ENCODE results near the gene FGD4.

Gene FGD4

GRCh38 chr12:32478858-32479725, 79.7 kb downstream of the FGD4 start:
- no peak overlapping the region for H3K9ac ChIP-seq (ENCODE audit: low read length)

DNA sequence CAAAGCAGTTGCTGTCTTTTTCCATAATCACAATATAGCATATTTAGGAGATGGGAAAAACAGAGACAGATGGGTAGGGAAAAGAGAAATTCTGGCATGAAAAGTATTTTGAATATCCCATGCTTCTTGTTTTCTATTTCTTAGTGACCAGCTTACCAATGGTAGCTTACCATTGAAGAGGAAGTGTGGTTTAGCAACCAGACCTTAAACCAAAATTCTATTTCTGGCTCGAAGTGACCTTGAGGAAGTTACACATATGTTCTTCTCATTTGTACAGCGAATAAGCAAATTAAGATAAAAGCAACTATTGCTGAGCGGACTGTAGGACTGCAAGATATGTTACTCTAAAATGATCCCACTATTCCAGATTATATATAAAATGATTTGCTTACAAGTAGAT, 82.9 kb downstream of the FGD4 start:
- peaks cover 5% of the 10 kb centered on the region for H3K36me3 ChIP-seq (ENCODE audit: control insufficient read depth, low read depth, low read length)
- H3K27ac ChIP-seq (ENCODE audit: low read length), result no peak overlapping the region
- H3K4me3 ChIP-seq (ENCODE audit: low read length), result no peak overlapping the region
- H3K27me3 ChIP-seq (ENCODE audit: control insufficient read depth, insufficient read depth, low read length), result no peaks in the 10 kb centered on the region
- H3K9me3 ChIP-seq (ENCODE audit: control insufficient read depth, low read depth, low read length), result no peaks in the 10 kb centered on the region
- H3K9ac ChIP-seq (ENCODE audit: low read length), result no peak overlapping the region
- H3K4me1 ChIP-seq (ENCODE audit: control insufficient read depth, low read depth, low read length), result no peaks in the 10 kb centered on the region

More at GRCh38 chr12:32478858-32479725, 79.7 kb downstream of the FGD4 start:
- Histone ChIP-seq H3K27ac (ENCODE audit: low read length) (no peak overlapping the region), H3K27me3 (ENCODE audit: control insufficient read depth, insufficient read depth, low read length) (no peaks in the 10 kb centered on the region), H3K4me1 (ENCODE audit: control insufficient read depth, low read depth, low read length) (no peaks in the 10 kb centered on the region), H3K36me3 (ENCODE audit: control insufficient read depth, low read depth, low read length) (peaks cover 5% of the 10 kb centered on the region), H3K4me3 (ENCODE audit: low read length) (no peak overlapping the region), H3K9me3 (ENCODE audit: control insufficient read depth, low read depth, low read length) (no peaks in the 10 kb centered on the region)

DNA sequence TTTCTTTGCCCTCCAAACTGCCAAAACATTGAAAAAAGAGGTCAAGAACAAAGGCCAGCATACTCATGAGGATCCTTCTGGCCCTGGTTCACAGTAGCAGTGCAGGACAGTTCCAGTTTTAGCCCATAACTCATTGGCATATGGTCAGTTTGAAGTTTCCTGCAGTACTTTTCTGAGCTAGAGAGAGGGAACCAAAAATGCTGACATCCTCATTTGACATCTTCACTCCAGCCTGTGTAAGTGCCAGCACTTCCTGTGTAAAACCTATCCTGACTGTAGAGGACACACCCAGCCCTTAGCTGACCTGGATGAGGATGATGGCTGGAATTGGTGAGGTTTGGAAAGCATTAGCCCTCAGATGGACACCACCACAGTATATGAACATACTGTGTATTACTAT, 84.1 kb downstream of the FGD4 start:
- Histone ChIP-seq H3K27ac (ENCODE audit: low read length) (no peak overlapping the region), H3K4me3 (ENCODE audit: low read length) (no peak overlapping the region), H3K4me1 (ENCODE audit: control insufficient read depth, low read depth, low read length) (no peaks in the 10 kb centered on the region), H3K9ac (ENCODE audit: low read length) (no peak overlapping the region), H3K27me3 (ENCODE audit: control insufficient read depth, insufficient read depth, low read length) (no peaks in the 10 kb centered on the region), H3K36me3 (ENCODE audit: control insufficient read depth, low read depth, low read length) (no peaks in the 10 kb centered on the region), H3K9me3 (ENCODE audit: control insufficient read depth, low read depth, low read length) (no peaks in the 10 kb centered on the region)

DNA sequence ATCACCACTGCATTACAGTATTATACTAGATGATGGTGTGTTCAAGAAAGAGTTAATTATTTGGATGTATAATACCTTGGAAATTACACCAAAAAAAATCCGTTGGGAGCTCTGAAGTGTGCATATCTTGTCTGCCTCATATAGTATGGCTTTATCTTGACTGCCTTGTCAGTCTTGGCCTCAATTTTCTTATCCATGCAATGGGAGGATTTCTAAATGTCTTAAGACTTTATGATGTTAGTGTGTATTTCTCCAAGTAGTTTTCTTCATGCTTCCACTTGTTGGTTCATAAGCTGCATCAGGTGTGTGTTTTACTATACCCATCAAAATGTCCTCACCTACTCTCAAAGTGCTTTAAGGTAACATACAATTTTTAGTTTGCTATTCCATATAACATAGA, 84.6 kb downstream of the FGD4 start:
- Histone ChIP-seq H3K4me1 (ENCODE audit: control insufficient read depth, low read depth, low read length) (peaks cover under 1% of the 10 kb centered on the region), H3K27me3 (ENCODE audit: control insufficient read depth, insufficient read depth, low read length) (no peaks in the 10 kb centered on the region), H3K9ac (ENCODE audit: low read length) (no peak overlapping the region), H3K27ac (ENCODE audit: low read length) (no peak overlapping the region), H3K36me3 (ENCODE audit: control insufficient read depth, low read depth, low read length) (no peaks in the 10 kb centered on the region), H3K4me3 (ENCODE audit: low read length) (no peak overlapping the region), H3K9me3 (ENCODE audit: control insufficient read depth, low read depth, low read length) (no peaks in the 10 kb centered on the region)

GRCh38 chr12:32486158-32486557, 86.8 kb downstream of the FGD4 start:
- peaks cover 9% of the 10 kb centered on the region for H3K4me1 ChIP-seq (ENCODE audit: control insufficient read depth, low read depth, low read length)
- no peak overlapping the region for H3K9ac ChIP-seq (ENCODE audit: low read length)
- no peaks in the 10 kb centered on the region for H3K36me3 ChIP-seq (ENCODE audit: control insufficient read depth, low read depth, low read length)
- H3K4me3 ChIP-seq (ENCODE audit: low read length), result no peak overlapping the region
- H3K9me3 ChIP-seq (ENCODE audit: control insufficient read depth, low read depth, low read length), result no peaks in the 10 kb centered on the region
- no peak overlapping the region for H3K27ac ChIP-seq (ENCODE audit: low read length)
- H3K27me3 ChIP-seq (ENCODE audit: control insufficient read depth, insufficient read depth, low read length), result no peaks in the 10 kb centered on the region

- H3K27me3 ChIP-seq (ENCODE audit: control insufficient read depth, insufficient read depth, low read length), result no peaks in the 10 kb centered on the region
- H3K9ac ChIP-seq (ENCODE audit: low read length), result no peak overlapping the region
- no peaks in the 10 kb centered on the region for H3K9me3 ChIP-seq (ENCODE audit: control insufficient read depth, low read depth, low read length)
- no peak overlapping the region for H3K27ac ChIP-seq (ENCODE audit: low read length)
- peaks cover 25% of the 10 kb centered on the region for H3K4me1 ChIP-seq (ENCODE audit: control insufficient read depth, low read depth, low read length)
- H3K4me3 ChIP-seq (ENCODE audit: low read length), result no peak overlapping the region
- H3K36me3 ChIP-seq (ENCODE audit: control insufficient read depth, low read depth, low read length), result no peaks in the 10 kb centered on the region
Measured at GRCh38 chr12:32488132-32488531, 88.8 kb downstream of the FGD4 start.

DNA sequence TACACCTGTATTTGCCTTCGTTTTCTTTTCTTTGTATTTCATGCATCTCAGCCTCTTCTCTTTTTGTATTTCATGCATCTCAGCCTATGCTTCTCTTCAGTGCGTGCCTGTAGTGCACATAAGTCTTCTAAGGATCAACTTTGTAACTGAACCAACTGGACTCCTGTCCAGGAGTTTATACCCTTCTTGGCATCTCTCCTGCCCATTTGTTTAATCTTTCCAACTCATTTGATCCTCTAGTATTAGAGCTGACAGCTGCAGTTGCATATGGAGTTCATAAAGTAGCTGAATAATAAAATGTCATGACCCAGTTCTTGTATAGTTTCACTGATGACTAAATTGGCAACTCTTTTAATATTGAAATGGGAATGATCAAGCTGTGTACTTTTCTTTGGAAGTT, 89.7 kb downstream of the FGD4 start:
- Histone ChIP-seq H3K9me3 (ENCODE audit: control insufficient read depth, low read depth, low read length) (no peaks in the 10 kb centered on the region), H3K4me1 (ENCODE audit: control insufficient read depth, low read depth, low read length) (peaks cover 27% of the 10 kb centered on the region), H3K27me3 (ENCODE audit: control insufficient read depth, insufficient read depth, low read length) (no peaks in the 10 kb centered on the region), H3K9ac (ENCODE audit: low read length) (peak overlapping the region; percentile 1), H3K4me3 (ENCODE audit: low read length) (no peak overlapping the region), H3K36me3 (ENCODE audit: control insufficient read depth, low read depth, low read length) (no peaks in the 10 kb centered on the region), H3K27ac (ENCODE audit: low read length) (no peak overlapping the region)

DNA sequence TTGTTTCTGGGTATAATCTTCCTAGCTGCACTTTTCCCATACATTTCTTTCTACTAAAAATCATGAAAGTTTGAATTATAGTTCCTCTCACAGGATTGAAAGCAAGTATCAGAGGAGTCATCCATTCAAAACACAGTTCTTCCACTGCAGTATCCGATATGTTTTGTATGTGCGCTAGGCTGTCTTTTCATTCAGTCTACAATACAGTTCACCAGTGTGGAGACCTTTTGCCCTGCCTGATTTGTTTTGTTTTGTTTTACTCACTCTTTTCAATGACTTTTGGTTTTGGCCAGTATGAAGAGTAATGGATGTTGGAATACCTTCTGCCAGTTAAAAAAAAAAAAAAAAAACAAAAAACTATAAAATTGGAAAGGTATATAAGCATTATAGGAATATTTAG, 91.4 kb downstream of the FGD4 start:
- H3K27me3 ChIP-seq (ENCODE audit: control insufficient read depth, insufficient read depth, low read length), result no peaks in the 10 kb centered on the region
- H3K27ac ChIP-seq (ENCODE audit: low read length), result no peak overlapping the region
- no peaks in the 10 kb centered on the region for H3K9me3 ChIP-seq (ENCODE audit: control insufficient read depth, low read depth, low read length)
- peaks cover 32% of the 10 kb centered on the region for H3K4me1 ChIP-seq (ENCODE audit: control insufficient read depth, low read depth, low read length)
- no peaks in the 10 kb centered on the region for H3K36me3 ChIP-seq (ENCODE audit: control insufficient read depth, low read depth, low read length)
- no peak overlapping the region for H3K4me3 ChIP-seq (ENCODE audit: low read length)
- H3K9ac ChIP-seq (ENCODE audit: low read length), result no peak overlapping the region

- H3K4me1 ChIP-seq (ENCODE audit: control insufficient read depth, low read depth, low read length), result peaks cover 32% of the 10 kb centered on the region
- H3K27me3 ChIP-seq (ENCODE audit: control insufficient read depth, insufficient read depth, low read length), result no peaks in the 10 kb centered on the region
- H3K36me3 ChIP-seq (ENCODE audit: control insufficient read depth, low read depth, low read length), result no peaks in the 10 kb centered on the region
- no peak overlapping the region for H3K27ac ChIP-seq (ENCODE audit: low read length)
- no peaks in the 10 kb centered on the region for H3K9me3 ChIP-seq (ENCODE audit: control insufficient read depth, low read depth, low read length)
- no peak overlapping the region for H3K4me3 ChIP-seq (ENCODE audit: low read length)
- H3K9ac ChIP-seq (ENCODE audit: low read length), result no peak overlapping the region
Measured at GRCh38 chr12:32493282-32493681, 93.9 kb downstream of the FGD4 start.

- Histone ChIP-seq H3K4me3 (ENCODE audit: low read length) (no peak overlapping the region), H3K9ac (ENCODE audit: low read length) (no peak overlapping the region), H3K27me3 (ENCODE audit: control insufficient read depth, insufficient read depth, low read length) (no peaks in the 10 kb centered on the region), H3K36me3 (ENCODE audit: control insufficient read depth, low read depth, low read length) (no peaks in the 10 kb centered on the region), H3K4me1 (ENCODE audit: control insufficient read depth, low read depth, low read length) (peaks cover 30% of the 10 kb centered on the region), H3K9me3 (ENCODE audit: control insufficient read depth, low read depth, low read length) (no peaks in the 10 kb centered on the region), H3K27ac (ENCODE audit: low read length) (no peak overlapping the region)
Measured at GRCh38 chr12:32494656-32495055, 95.3 kb downstream of the FGD4 start.

- no peak overlapping the region for H3K4me3 ChIP-seq (ENCODE audit: low read length)
- H3K27ac ChIP-seq (ENCODE audit: low read length), result no peak overlapping the region
- H3K9ac ChIP-seq (ENCODE audit: low read length), result no peak overlapping the region
- peaks cover 20% of the 10 kb centered on the region for H3K4me1 ChIP-seq (ENCODE audit: control insufficient read depth, low read depth, low read length)
- H3K27me3 ChIP-seq (ENCODE audit: control insufficient read depth, insufficient read depth, low read length), result no peaks in the 10 kb centered on the region
- H3K9me3 ChIP-seq (ENCODE audit: control insufficient read depth, low read depth, low read length), result no peaks in the 10 kb centered on the region
- no peaks in the 10 kb centered on the region for H3K36me3 ChIP-seq (ENCODE audit: control insufficient read depth, low read depth, low read length)
Measured at GRCh38 chr12:32496946-32497345, 97.6 kb downstream of the FGD4 start.

DNA sequence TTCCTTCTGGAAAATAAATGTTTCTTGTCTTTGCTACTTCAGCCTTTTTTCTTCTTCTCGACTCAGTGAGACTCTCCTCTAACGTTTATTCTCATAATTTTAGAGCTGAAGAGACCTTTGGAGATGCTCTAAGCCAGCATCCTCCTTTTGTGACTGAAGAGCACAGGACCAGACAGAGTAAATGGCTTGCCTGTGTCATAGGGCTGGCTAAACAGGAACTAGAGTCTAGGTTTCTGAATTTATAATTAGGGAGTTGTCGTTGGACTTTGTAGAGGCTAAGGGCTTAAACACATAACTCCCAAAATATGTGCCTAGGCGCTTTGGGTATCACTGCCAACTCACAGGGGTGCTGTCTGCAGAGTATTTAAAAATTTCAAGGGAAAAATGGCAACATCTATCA, 98.5 kb downstream of the FGD4 start:
- Histone ChIP-seq H3K4me1 (ENCODE audit: control insufficient read depth, low read depth, low read length) (peaks cover 23% of the 10 kb centered on the region), H3K27me3 (ENCODE audit: control insufficient read depth, insufficient read depth, low read length) (no peaks in the 10 kb centered on the region), H3K4me3 (ENCODE audit: low read length) (no peak overlapping the region), H3K36me3 (ENCODE audit: control insufficient read depth, low read depth, low read length) (no peaks in the 10 kb centered on the region), H3K9me3 (ENCODE audit: control insufficient read depth, low read depth, low read length) (no peaks in the 10 kb centered on the region), H3K9ac (ENCODE audit: low read length) (no peak overlapping the region), H3K27ac (ENCODE audit: low read length) (no peak overlapping the region)

Measured in iPS-18a (cell line).